MM.1S (cell line): ENCODE results near the gene ARAP2.

Experiments
- DNase-seq: peaks from one replicate; pipeline ENCODE4 v3.0.0-alpha.2; 2015
- H2AFZ ChIP-seq: fragments of 300-600 bp; sonication (generic); 2 replicates; pipeline ENCODE4 v1.6.0; 2016; ENCODE audit warnings: antibody characterized with exemption, low read length
- H3F3A ChIP-seq: fragments of 300-600 bp; sonication (generic); 2 replicates; pipeline ENCODE4 v1.6.1; 2016; ENCODE audit warnings: mild to moderate bottlenecking, antibody characterized with exemption, low read length, moderate library complexity, mixed read lengths; ENCODE audit not compliant: insufficient read depth
- H3K27ac ChIP-seq: fragments of 300-600 bp; sonication (generic); 2 replicates; pipeline ENCODE4 v1.5.1; 2016; ENCODE audit warnings: mild to moderate bottlenecking, low read length
- H3K27me3 ChIP-seq: fragments of 300-600 bp; sonication (generic); replicated peaks from 2 replicates; pipeline ENCODE4 v1.6.0; 2016; ENCODE audit warnings: low read length; ENCODE audit not compliant: insufficient read depth
- H3K36me3 ChIP-seq: fragments of 300-600 bp; sonication (generic); replicated peaks from 2 replicates; pipeline ENCODE4 v1.6.1; 2016; ENCODE audit warnings: mild to moderate bottlenecking, low read length, mixed read lengths; ENCODE audit not compliant: insufficient read depth
- H3K4me1 ChIP-seq: fragments of 300-600 bp; sonication (generic); 2 replicates; pipeline ENCODE4 v1.6.1; 2016; ENCODE audit warnings: low read length, mixed read lengths
- H3K4me2 ChIP-seq: fragments of 300-600 bp; sonication (generic); 2 replicates; pipeline ENCODE4 v1.6.0; 2016; ENCODE audit warnings: low read depth, low read length
- H3K4me3 ChIP-seq: fragments of 300-600 bp; sonication (generic); 2 replicates; pipeline ENCODE4 v1.5.1; 2016; ENCODE audit warnings: low read length, mixed read lengths
- H3K79me2 ChIP-seq: fragments of 300-600 bp; sonication (generic); 2 replicates; pipeline ENCODE4 v1.6.1; 2016; ENCODE audit warnings: mixed run types, low read length, mixed read lengths
- H3K9ac ChIP-seq: fragments of 300-600 bp; sonication (generic); 2 replicates; pipeline ENCODE4 v1.6.1; 2016; ENCODE audit warnings: low read length, mixed read lengths
- H3K9me2 ChIP-seq: fragments of 300-600 bp; sonication (generic); replicated peaks from 2 replicates; pipeline ENCODE4 v1.6.1; 2016; ENCODE audit warnings: mild to moderate bottlenecking, low read length, mixed read lengths; ENCODE audit not compliant: insufficient read depth
- H3K9me3 ChIP-seq: fragments of 300-600 bp; sonication (generic); replicated peaks from 2 replicates; pipeline ENCODE4 v1.6.1; 2016; ENCODE audit warnings: mild to moderate bottlenecking, low read length, mixed read lengths; ENCODE audit not compliant: insufficient read depth
- H4K20me1 ChIP-seq: fragments of 300-600 bp; sonication (generic); 2 replicates; pipeline ENCODE4 v1.6.1; 2016; ENCODE audit warnings: mild to moderate bottlenecking, low read length, moderate library complexity, mixed read lengths; ENCODE audit not compliant: insufficient read depth
- CTCF ChIP-seq: fragments of 300-600 bp; sonication (generic); IDR thresholded peaks from 2 replicates; pipeline ENCODE4 v1.5.1; 2016; ENCODE audit warnings: antibody characterized with exemption, low read length, mixed read lengths
- EZH2 ChIP-seq: fragments of 300-600 bp; sonication (generic); optimal IDR thresholded peaks from 2 replicates; pipeline ENCODE3; 2017; ENCODE audit warnings: low read depth, mild to moderate bottlenecking, antibody characterized with exemption, low read length, mixed read lengths
- EZH2phosphoT487 ChIP-seq: fragments of 300-600 bp; sonication (generic); IDR thresholded peaks from 2 replicates; pipeline ENCODE4 v1.6.1; 2018; ENCODE audit warnings: antibody characterized with exemption, low read length

The ARAP2 gene

GRCh38 chr4:36242629-36243354 lies 1.5 kb downstream of the ARAP2 start:
- peak overlapping the region; percentile 80 for H3K4me3 ChIP-seq
- DNase-seq, result no peak
- peaks cover 37% of the 10 kb centered on the region for H3K79me2 ChIP-seq
- no peaks in the 10 kb centered on the region for H3K27me3 ChIP-seq
- H3K9me3 ChIP-seq, result no peaks in the 10 kb centered on the region
- no peaks in the 10 kb centered on the region for H3K9me2 ChIP-seq
- H3F3A ChIP-seq, result peaks cover 16% of the 10 kb centered on the region
- no peak overlapping the region for H2AFZ ChIP-seq
- peaks cover 20% of the 10 kb centered on the region for H3K4me1 ChIP-seq
- H3K4me2 ChIP-seq, result peak overlapping the region; percentile 73; the same call in 1 of the 2 replicates
- no peak overlapping the region for H3K27ac ChIP-seq
- TF ChIP-seq CTCF, result no peak
- no peak for TF ChIP-seq EZH2phosphoT487
- no peak for TF ChIP-seq EZH2
- 0 out of 2 replicates have a peak overlapping the region, but pooled peaks have one; percentile 77 for H3K9ac ChIP-seq
- no peaks in the 10 kb centered on the region for H4K20me1 ChIP-seq
- no peaks in the 10 kb centered on the region for H3K36me3 ChIP-seq

GRCh38 chr4:36241771-36242170 lies 2.5 kb downstream of the ARAP2 start:
- Histone ChIP-seq H4K20me1 (no peaks in the 10 kb centered on the region), H3K27me3 (no peaks in the 10 kb centered on the region), H3K9me2 (no peaks in the 10 kb centered on the region), H3K27ac (no peak overlapping the region), H3K4me2 (peak overlapping the region; percentile 73), H3K79me2 (peaks cover 42% of the 10 kb centered on the region), H3K9ac (no peak overlapping the region), H3K4me1 (peaks cover 20% of the 10 kb centered on the region), H3K36me3 (no peaks in the 10 kb centered on the region), H3F3A (peaks cover 16% of the 10 kb centered on the region), H3K9me3 (no peaks in the 10 kb centered on the region), H2AFZ (no peak overlapping the region), H3K4me3 (peak overlapping the region; percentile 31; the same call in 1 of the 2 replicates)
- peak; percentile 88 for DNase-seq
- TF ChIP-seq CTCF (no peak), EZH2 (no peak), EZH2phosphoT487 (no peak)

- no peak overlapping the region for H3K4me2 ChIP-seq
- H3K9me2 ChIP-seq, result no peaks in the 10 kb centered on the region
- no peak for DNase-seq
- no peak overlapping the region for H3K27ac ChIP-seq
- no peaks in the 10 kb centered on the region for H3K9me3 ChIP-seq
- no peak overlapping the region for H3K9ac ChIP-seq
- no peak overlapping the region for H2AFZ ChIP-seq
- no peak overlapping the region for H3K4me3 ChIP-seq
- no peaks in the 10 kb centered on the region for H3K27me3 ChIP-seq
- peaks cover 65% of the 10 kb centered on the region for H3K79me2 ChIP-seq
- H3K4me1 ChIP-seq, result peaks cover 17% of the 10 kb centered on the region
- H3F3A ChIP-seq, result no peaks in the 10 kb centered on the region; the same call in 1 of the 2 replicates
- H4K20me1 ChIP-seq, result no peaks in the 10 kb centered on the region
- no peaks in the 10 kb centered on the region for H3K36me3 ChIP-seq
- TF ChIP-seq EZH2, result no peak
- TF ChIP-seq EZH2phosphoT487, result no peak
- no peak for TF ChIP-seq CTCF
Observed at GRCh38 chr4:36237366-36238313, 6.7 kb downstream of the ARAP2 start.
